HG03378 (cell line): Measurements from ENCODE around the gene RPUSD3.
"Not testable (repeated sequence)": the region's sequence is repeated elsewhere in the genome, so short reads cannot be mapped to it uniquely, and the experiment has no call there.

Experiments
- ATAC-seq: cut with Tn5 transposase; IDR thresholded peaks from one replicate; pipeline ENCODE4 v1.9.1; 2021; ENCODE audit warnings: mild to moderate bottlenecking, moderate library complexity; ENCODE audit not compliant: unreplicated experiment

Gene RPUSD3

DNA sequence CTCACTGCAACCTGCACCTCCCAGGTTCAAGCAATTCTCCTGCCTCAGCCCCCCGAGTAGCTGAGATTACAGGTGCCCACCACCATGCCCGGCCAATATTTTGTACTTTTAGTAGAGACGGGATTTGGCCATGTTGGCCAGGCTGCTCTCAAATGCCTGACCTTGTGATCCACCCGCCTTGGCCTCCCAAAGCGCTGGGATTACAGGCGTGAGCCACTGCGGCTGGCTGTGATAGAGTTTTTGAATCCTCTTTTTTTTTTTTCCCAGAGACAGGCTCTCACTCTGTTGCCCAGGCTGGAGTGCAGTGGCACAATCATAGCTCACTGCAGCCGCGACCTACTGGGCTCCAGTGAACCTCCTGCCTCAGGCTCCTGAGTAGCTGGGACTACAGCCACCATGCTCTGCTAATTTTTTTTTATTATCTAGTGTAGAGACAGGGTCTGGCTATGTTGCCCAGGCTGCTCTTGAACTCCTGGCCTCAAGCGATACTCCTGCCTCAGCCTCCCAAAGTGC, 21.4 kb upstream of the RPUSD3 start:
- not testable (repeated sequence) for ATAC-seq

- no peak for ATAC-seq
These were observed 20.6 kb upstream of the RPUSD3 start for GRCh38 chr3:9864200-9864927.

- no peak for ATAC-seq
These were observed 19.4 kb upstream of the RPUSD3 start for GRCh38 chr3:9863058-9863772.

GRCh38 chr3:9862391-9863057, 18.7 kb upstream of the RPUSD3 start:
- ATAC-seq, result no peak

- ATAC-seq, result no peak
These were observed 17.9 kb upstream of the RPUSD3 start for GRCh38 chr3:9861626-9862130.

- ATAC-seq, result no peak
These were observed 17.4 kb upstream of the RPUSD3 start for GRCh38 chr3:9861201-9861600.

DNA sequence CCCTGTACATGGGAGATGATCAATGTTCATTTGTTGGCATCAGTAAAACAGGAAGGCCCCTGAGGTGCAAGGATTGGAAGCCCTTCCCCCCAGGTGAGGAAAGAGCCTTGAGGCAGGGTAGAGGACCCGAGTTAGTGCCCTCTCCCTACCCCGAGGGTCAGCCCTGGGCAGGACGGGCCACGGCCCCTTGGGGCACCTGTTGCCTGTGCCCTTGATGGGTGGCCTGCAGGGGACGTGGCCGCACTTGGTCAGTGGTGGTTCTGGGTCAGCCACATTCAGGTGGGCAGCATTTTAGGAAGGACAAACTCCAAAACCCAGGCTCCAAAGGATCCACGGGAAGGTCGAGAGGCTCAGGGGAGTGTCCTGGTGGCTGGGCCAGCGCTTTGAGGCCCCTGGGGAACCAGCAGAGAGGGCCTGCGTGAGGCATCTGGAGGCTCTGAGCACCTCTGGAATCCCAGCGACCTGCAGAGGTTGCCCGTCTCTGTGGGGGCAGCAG, 15.8 kb upstream of the RPUSD3 start:
- ATAC-seq, result no peak

DNA sequence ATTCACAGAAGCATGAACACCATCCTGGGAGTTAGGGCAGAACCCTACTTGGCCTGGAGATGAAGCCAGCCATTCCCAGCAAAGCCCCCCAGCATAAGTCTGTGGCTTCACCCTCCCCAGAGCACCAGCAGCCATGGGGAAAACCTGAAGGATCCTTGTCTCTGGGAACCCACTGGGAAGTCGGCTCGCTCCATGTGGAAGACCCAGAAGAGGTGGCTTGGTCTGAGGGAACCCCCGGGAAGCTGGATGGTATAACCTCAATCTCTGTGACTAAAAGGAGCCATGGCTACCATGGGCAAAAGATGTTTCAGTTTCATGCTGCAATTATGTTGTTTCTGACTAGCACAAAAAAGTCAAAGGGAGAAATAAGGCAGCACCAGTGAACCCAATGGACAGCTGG, 11.8 kb upstream of the RPUSD3 start:
- ATAC-seq, result no peak

- not testable (repeated sequence) for ATAC-seq
These were observed 10.6 kb upstream of the RPUSD3 start for GRCh38 chr3:9854291-9854940.

DNA sequence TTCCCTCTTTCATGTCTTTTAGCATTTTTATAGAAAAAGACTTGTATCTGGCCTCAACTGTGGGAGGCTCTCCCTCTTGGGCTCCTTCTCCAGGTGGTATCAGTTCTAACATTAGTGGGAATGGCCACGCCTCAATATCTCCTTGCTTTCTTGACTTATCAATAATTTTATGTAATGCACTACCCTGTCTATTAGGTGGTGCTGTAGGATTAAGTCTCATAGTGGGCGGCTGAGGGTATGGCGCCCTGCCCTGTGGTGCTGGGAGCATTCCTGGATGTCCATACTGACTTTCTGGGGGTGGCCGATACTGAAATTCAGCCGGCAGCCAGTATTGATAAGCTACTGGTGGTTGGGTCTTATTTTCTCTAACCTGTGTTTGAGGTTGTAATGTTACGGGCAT, 8.7 kb upstream of the RPUSD3 start:
- no peak for ATAC-seq

- ATAC-seq, result not testable (repeated sequence)
These were observed 8.1 kb upstream of the RPUSD3 start for GRCh38 chr3:9851926-9852325.

DNA sequence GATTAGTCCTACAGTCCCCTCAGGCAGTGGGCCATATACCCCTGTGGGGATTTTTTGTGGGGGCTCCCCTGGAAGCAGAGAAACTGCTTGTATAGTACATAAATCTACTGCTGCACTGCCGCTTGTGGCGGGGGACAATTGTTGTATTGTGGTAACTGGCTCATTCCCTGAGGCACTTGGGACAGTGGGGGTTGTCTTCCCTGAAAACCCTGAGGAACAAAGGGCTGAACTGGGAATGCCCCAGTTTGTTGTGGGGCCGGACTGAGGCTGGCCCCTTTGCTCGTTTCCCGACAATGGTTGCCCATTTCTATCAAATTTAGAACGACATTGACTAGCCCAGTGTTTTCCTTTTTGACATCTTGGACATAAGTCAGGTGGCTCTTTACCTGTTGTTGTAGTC, 7.6 kb upstream of the RPUSD3 start:
- ATAC-seq, result not testable (repeated sequence)

DNA sequence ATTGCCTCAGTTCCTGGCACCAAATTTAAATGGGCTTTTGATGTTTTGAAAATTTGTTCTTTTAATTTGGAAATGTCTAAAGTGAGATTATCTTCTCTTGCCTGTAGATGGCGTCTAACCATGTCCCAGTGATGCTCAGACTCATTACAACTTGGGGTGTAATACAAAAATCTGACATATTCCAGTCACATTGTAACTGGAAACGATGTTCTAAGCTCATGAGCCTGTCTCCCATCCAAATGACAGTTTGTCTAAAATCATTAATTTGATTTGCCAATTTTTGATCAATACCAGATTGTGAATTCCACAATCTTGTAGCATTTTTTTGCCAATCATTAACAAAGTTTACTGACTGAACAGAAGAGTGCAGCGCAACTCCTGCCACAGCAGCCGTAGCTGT, 5.1 kb upstream of the RPUSD3 start:
- not testable (repeated sequence) for ATAC-seq

DNA sequence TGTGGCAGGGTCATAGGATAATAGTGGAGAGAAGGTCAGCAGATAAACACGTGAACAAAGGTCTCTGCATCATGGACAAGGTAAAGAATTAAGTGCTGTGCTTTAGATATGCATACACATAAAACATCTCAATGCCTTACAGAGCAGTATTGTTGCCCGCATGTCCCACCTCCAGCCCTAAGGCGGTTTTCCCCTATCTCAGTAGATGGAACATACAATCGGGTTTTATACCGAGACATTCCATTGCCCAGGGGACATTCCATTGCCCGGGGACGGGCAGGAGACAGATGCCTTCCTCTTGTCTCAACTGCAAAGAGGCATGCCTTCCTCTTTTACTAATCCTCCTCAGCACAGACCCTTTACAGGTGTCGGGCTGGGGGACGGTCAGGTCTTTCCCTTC, 4.1 kb upstream of the RPUSD3 start:
- not testable (repeated sequence) for ATAC-seq

DNA sequence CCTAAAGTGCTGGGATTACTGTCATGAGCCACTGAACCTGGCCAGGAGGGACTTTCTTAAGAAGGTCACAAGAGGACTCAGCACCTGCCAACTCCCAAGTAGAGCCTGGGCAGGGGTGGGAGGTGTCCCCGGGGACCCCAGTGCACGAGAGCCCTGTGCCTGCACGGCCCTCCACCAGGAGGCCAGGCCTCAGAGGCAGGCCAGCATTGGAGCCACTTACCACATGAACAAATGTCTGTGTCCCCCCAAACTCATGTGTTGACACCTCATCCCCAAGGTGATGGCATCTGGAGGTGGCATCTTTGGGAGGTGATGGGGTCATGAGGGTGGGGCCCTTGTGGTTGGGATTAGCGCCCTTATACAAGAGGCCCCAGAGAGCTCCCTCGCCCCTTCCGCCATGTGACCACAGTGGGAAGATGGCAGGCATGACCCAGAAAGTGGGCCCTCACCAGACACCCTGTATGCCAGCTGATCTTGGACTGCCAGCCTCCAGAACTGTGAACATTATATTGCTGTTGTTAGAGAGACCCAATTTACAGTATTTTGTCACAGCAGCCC, 3.2 kb upstream of the RPUSD3 start:
- no peak for ATAC-seq

DNA sequence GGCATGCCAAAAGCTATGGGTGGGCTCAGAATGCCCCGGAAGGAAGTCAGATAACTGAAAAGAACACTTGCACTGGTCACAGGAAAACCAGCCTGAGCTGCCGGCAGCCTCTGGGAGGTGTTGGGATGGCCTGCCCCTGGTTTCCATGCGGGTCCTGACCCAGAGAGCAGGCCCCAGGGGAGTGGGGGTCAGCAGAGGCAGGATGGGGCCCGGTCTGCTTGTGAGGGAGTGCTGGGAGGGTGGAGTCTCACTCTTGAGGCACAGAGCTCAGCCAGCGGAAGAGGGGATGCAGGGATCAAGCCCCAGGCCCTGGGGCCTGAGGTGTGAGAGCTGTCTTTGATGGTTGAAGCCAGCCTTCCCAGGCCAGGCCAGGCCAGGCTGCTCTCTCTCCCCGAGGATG, 2.4 kb upstream of the RPUSD3 start:
- no peak for ATAC-seq

DNA sequence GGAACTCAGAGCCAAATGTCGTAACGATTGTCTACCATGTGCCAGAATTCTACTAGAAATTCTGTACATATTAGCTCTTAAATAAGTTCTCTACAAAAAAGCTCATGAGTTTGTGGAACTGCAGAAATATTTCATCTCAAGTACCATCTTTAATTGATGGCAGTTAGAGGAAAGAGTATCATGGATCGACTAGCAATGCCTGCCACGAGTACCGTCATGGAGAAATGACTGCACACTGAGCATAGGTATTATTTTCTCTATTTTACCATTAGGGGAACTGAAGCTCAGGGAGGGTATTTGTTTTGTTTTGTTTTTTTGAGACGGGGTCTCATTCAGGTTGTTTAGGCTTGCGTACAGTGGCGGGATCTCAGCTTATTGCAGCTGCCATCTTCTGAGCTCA, 2.8 kb downstream of the RPUSD3 start:
- ATAC-seq, result no peak

DNA sequence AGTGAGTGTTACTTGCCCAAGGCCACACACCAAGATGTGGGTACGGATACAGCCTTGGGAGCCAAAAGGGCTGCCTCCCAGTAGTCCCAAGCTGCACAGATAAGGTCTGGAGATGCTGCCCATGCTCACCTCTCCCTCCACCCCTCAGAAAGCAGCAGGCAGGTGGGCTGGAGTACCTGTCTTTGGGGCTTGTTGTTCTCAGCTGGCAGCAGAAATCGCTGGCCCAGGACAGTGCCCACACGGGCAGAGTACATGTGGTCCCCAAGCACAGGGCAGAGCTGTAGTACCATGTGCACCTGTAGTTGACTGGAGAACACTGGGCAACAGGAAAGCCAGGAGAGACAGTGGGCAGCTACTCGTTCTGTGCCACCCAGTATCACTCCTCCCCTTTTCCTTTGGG, 5.0 kb downstream of the RPUSD3 start:
- no peak for ATAC-seq

- no peak for ATAC-seq
These were observed 5.9 kb downstream of the RPUSD3 start for GRCh38 chr3:9837701-9838582.
